ENCODE measurements around the gene ECE2. TPM values are rescaled to one million over a fixed set of nuclear protein-coding genes. Genes with fewer than 3 reads are reported as not detected.

ECE2 gene
- total and polyA plus RNA-seq, 10 of the 15 experiments (the other 5 are each of a cell fraction or from before 2014, with no cell fraction given), result not detected

DNA sequence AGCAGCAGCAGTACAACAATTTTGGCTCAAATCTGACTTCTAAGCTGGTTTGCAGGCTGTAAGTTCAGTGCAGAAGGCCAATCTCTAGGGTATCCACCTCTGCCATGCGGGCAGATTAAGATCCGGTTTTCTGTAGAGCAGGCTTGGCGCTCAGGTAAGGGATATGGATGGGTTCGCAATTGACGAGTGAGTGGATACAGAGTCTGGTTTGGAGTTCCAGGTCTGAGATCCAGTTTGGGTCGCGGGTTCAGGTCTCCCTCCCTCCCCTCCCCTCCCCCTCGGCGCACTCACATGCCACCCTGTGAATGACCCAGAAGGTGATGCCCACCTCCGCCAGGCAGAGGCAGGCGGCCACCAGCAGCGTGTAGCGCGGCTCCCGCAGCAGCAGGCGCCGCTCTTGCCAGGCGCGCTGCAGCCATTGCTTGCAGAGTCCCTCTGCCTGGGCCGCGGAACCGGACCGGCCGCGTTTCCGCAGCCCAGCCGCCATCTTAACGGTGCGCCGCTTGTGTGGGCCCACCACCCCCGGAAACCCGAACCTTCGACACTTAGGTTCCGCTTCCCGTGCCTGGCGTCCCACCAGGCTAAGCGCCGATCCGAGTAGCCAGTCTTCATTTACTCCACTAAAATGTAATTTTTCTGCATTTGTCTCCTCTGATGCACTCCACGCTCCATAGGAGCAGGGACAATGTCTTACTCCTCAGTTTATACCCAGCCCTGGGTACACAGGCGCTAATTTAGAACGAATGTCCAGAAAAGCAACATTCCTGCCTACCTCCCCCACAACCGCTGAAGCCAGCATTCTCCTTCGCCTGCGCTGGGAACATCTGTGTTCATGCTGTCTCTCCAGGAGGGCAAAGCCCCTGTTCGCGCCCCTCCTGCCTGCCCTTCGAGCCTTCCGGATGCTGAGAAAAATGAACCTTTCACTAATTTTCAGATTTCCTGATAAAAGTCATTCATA, 27.1 kb upstream of the ECE2 start, which contains the start of gene ALG3 (continued):
- TF ChIP-seq, protein P1, sequence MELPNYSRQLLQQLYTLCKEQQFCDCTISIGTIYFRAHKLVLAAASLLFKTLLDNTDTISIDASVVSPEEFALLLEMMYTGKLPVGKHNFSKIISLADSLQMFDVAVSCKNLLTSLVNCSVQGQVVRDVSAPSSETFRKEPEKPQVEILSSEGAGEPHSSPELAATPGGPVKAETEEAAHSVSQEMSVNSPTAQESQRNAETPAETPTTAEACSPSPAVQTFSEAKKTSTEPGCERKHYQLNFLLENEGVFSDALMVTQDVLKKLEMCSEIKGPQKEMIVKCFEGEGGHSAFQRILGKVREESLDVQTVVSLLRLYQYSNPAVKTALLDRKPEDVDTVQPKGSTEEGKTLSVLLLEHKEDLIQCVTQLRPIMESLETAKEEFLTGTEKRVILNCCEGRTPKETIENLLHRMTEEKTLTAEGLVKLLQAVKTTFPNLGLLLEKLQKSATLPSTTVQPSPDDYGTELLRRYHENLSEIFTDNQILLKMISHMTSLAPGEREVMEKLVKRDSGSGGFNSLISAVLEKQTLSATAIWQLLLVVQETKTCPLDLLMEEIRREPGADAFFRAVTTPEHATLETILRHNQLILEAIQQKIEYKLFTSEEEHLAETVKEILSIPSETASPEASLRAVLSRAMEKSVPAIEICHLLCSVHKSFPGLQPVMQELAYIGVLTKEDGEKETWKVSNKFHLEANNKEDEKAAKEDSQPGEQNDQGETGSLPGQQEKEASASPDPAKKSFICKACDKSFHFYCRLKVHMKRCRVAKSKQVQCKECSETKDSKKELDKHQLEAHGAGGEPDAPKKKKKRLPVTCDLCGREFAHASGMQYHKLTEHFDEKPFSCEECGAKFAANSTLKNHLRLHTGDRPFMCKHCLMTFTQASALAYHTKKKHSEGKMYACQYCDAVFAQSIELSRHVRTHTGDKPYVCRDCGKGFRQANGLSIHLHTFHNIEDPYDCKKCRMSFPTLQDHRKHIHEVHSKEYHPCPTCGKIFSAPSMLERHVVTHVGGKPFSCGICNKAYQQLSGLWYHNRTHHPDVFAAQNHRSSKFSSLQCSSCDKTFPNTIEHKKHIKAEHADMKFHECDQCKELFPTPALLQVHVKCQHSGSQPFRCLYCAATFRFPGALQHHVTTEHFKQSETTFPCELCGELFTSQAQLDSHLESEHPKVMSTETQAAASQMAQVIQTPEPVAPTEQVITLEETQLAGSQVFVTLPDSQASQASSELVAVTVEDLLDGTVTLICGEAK (IDR thresholded peaks at IDR 0.05; ENCODE audit: borderline replicate concordance), result peak; percentile 92
- TF ChIP-seq SMARCA5 (IDR thresholded peaks at IDR 0.05) (peak; percentile 43; the same call in 1 of the 2 replicates), SRF (IDR thresholded peaks at IDR 0.05; ENCODE audit: low read depth in 2 of 2, low read length in 2 of 2) (peak in 1 of 2 experiments; percentile 83; a peak in 2 of 4 replicates), SMAD5 (IDR thresholded peaks at IDR 0.05; ENCODE audit: low read depth) (no peak), YY1 (IDR thresholded peaks at IDR 0.05; ENCODE audit: low read depth, low read length) (peak; percentile 99), FOXK2 (IDR thresholded peaks at IDR 0.05) (no peak), HSF1 (IDR thresholded peaks at IDR 0.05; ENCODE audit: low read depth, low read length) (no peak), PAX5 (IDR thresholded peaks at IDR 0.05; ENCODE audit: borderline replicate concordance, low read depth, low read length) (no peak), RELB (IDR thresholded peaks at IDR 0.05; ENCODE audit: low read depth) (peak; percentile 90)
- TF ChIP-seq, protein P2, sequence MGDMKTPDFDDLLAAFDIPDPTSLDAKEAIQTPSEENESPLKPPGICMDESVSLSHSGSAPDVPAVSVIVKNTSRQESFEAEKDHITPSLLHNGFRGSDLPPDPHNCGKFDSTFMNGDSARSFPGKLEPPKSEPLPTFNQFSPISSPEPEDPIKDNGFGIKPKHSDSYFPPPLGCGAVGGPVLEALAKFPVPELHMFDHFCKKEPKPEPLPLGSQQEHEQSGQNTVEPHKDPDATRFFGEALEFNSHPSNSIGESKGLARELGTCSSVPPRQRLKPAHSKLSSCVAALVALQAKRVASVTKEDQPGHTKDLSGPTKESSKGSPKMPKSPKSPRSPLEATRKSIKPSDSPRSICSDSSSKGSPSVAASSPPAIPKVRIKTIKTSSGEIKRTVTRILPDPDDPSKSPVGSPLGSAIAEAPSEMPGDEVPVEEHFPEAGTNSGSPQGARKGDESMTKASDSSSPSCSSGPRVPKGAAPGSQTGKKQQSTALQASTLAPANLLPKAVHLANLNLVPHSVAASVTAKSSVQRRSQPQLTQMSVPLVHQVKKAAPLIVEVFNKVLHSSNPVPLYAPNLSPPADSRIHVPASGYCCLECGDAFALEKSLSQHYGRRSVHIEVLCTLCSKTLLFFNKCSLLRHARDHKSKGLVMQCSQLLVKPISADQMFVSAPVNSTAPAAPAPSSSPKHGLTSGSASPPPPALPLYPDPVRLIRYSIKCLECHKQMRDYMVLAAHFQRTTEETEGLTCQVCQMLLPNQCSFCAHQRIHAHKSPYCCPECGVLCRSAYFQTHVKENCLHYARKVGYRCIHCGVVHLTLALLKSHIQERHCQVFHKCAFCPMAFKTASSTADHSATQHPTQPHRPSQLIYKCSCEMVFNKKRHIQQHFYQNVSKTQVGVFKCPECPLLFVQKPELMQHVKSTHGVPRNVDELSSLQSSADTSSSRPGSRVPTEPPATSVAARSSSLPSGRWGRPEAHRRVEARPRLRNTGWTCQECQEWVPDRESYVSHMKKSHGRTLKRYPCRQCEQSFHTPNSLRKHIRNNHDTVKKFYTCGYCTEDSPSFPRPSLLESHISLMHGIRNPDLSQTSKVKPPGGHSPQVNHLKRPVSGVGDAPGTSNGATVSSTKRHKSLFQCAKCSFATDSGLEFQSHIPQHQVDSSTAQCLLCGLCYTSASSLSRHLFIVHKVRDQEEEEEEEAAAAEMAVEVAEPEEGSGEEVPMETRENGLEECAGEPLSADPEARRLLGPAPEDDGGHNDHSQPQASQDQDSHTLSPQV (IDR thresholded peaks at IDR 0.05), result no peak
- TF ChIP-seq, protein P3, sequence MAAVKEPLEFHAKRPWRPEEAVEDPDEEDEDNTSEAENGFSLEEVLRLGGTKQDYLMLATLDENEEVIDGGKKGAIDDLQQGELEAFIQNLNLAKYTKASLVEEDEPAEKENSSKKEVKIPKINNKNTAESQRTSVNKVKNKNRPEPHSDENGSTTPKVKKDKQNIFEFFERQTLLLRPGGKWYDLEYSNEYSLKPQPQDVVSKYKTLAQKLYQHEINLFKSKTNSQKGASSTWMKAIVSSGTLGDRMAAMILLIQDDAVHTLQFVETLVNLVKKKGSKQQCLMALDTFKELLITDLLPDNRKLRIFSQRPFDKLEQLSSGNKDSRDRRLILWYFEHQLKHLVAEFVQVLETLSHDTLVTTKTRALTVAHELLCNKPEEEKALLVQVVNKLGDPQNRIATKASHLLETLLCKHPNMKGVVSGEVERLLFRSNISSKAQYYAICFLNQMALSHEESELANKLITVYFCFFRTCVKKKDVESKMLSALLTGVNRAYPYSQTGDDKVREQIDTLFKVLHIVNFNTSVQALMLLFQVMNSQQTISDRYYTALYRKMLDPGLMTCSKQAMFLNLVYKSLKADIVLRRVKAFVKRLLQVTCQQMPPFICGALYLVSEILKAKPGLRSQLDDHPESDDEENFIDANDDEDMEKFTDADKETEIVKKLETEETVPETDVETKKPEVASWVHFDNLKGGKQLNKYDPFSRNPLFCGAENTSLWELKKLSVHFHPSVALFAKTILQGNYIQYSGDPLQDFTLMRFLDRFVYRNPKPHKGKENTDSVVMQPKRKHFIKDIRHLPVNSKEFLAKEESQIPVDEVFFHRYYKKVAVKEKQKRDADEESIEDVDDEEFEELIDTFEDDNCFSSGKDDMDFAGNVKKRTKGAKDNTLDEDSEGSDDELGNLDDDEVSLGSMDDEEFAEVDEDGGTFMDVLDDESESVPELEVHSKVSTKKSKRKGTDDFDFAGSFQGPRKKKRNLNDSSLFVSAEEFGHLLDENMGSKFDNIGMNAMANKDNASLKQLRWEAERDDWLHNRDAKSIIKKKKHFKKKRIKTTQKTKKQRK (IDR thresholded peaks at IDR 0.05; ENCODE audit: low read depth, low read length), result no peak
